ENCODE measurements around the gene MSL1.

Gene MSL1

DNA sequence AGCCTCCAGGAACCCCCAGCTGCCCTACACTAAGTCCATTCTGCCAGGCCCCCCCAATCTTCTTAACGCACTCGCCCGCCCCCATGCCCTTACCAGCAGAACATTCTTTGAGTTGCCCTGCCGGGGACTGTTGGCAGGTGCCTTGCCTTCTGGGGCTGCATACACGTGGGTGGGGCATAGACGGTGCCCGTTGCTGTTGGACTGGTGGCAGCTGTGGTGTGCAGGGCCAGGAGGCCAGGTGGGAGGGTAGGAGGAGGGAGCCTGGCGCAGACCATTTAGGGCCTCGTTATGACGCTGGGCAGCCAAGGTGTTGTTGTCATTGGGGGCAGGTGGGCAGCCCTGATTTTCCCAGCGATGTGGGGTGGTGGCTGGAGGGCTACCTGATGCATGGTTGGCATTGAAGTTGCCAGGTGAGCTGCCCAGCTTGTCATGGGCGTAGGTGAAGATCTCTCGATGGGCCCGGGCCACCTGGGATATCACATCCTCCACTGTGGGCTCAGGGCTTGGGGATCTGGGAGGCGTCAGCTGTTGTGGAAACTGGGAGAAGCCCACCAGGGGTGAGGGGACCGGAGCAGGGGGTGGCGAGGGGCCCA lies 26.3 kb upstream of the MSL1 start:
- Histone ChIP-seq H3K27ac (ENCODE audit: extremely low read depth, low read depth, low read length) (no peak overlapping the region), H3K4me3 (ENCODE audit: low read depth, low read length) (no peak overlapping the region), H3K36me3 (ENCODE audit: control insufficient read depth in 2 of 2, insufficient read depth in 1 of 2, low read length in 2 of 2) (peaks cover 0 to 39% of the 10 kb centered on the region in 2 experiments; a peak in 1 of 3 replicates), H3K9me3 (ENCODE audit: control insufficient read depth, insufficient read depth, low read depth, low read length) (no peaks in the 10 kb centered on the region), H3K4me1 (ENCODE audit: control insufficient read depth, insufficient read depth, low read length) (peaks cover 13% of the 10 kb centered on the region)
- POLR2A ChIA-PET, result interaction anchor here (0.6 to 0.9 kb wide), 2 partner anchors 38 to 468 kb away, joined by 3 to 4 read pairs; no protein-coding TSS in a partner anchor
- TF ChIP-seq, protein P1, sequence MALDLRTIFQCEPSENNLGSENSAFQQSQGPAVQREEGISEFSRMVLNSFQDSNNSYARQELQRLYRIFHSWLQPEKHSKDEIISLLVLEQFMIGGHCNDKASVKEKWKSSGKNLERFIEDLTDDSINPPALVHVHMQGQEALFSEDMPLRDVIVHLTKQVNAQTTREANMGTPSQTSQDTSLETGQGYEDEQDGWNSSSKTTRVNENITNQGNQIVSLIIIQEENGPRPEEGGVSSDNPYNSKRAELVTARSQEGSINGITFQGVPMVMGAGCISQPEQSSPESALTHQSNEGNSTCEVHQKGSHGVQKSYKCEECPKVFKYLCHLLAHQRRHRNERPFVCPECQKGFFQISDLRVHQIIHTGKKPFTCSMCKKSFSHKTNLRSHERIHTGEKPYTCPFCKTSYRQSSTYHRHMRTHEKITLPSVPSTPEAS (tag by site-specific recombination; IDR thresholded peaks at IDR 0.05), result no peak
- no peak for TF ChIP-seq ZNF132 (tag by site-specific recombination; IDR thresholded peaks at IDR 0.05; ENCODE audit: borderline replicate concordance)
- TF ChIP-seq ZBTB8A (tag by site-specific recombination; IDR thresholded peaks at IDR 0.05), result no peak
- no peak for TF ChIP-seq ZNF660 (tag by site-specific recombination; IDR thresholded peaks at IDR 0.05)
- TF ChIP-seq, protein P2, sequence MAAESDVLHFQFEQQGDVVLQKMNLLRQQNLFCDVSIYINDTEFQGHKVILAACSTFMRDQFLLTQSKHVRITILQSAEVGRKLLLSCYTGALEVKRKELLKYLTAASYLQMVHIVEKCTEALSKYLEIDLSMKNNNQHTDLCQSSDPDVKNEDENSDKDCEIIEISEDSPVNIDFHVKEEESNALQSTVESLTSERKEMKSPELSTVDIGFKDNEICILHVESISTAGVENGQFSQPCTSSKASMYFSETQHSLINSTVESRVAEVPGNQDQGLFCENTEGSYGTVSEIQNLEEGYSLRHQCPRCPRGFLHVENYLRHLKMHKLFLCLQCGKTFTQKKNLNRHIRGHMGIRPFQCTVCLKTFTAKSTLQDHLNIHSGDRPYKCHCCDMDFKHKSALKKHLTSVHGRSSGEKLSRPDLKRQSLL (tag by site-specific recombination; IDR thresholded peaks at IDR 0.05), result no peak
- TF ChIP-seq SCRT2 (tag by site-specific recombination; IDR thresholded peaks at IDR 0.05), result no peak
- TF ChIP-seq, protein P3, sequence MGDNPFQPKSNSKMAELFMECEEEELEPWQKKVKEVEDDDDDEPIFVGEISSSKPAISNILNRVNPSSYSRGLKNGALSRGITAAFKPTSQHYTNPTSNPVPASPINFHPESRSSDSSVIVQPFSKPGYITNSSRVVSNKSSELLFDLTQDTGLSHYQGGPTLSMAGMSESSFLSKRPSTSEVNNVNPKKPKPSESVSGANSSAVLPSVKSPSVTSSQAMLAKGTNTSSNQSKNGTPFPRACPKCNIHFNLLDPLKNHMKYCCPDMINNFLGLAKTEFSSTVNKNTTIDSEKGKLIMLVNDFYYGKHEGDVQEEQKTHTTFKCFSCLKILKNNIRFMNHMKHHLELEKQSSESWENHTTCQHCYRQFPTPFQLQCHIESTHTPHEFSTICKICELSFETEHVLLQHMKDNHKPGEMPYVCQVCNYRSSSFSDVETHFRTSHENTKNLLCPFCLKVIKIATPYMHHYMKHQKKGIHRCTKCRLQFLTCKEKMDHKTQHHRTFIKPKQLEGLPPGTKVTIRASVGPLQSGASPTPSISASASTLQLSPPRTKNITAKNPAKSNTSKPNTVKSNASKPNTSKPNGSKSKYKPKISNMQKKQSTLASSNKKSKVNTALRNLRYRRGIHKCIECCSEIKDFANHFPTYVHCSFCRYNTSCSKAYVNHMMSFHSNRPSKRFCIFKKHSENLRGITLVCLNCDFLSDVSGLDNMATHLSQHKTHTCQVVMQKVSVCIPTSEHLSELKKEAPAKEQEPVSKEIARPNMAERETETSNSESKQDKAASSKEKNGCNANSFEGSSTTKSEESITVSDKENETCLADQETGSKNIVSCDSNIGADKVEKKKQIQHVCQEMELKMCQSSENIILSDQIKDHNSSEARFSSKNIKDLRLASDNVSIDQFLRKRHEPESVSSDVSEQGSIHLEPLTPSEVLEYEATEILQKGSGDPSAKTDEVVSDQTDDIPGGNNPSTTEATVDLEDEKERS (tag by site-specific recombination; IDR thresholded peaks at IDR 0.05), result no peak
- CTCF ChIA-PET, result interaction anchor here (0.9 kb wide), 1 partner anchor 14 kb away, joined by 4 read pairs; no protein-coding TSS in a partner anchor

DNA sequence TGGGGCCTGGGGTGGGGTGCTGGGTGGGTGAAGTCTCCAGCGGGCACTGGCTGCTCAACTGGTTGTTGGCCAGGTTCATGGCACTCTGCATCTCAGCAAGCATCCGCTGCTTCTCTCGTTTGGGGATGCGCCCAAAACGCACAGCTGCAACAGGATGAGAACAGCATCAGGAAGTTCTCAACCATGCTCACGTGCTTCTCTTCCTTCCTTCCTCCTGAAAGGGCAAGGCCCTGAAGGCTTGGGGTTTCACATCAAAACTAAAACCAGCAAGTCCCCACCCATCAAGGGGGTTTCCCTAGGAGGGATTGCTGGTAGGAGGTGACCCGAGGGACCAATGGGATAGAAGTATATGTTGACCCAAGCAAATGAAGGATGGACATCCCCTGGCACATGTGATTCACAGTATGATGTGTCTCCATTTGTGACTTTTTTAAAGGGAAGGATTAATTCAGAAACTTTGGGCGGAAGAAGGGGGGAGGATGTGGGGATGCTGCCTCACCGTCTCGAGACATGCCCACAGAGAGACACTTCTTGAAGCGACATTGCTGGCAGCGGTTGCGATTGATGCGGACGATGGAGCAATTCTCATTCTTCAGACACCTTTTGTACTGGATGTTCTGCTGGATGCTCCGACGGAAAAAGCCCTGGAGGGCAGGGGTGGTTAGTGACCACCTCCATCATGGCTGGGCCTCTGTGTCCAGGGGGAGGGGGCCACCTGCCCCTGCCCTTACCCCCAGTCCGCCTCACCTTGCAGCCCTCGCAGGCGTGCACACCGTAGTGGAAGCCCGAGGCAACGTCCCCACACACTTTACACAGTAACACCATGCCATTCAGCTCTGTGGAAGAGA lies 25.6 kb upstream of the MSL1 start:
- Histone ChIP-seq H3K4me1 (ENCODE audit: control insufficient read depth, insufficient read depth, low read length) (peaks cover 16% of the 10 kb centered on the region), H3K36me3 (ENCODE audit: control insufficient read depth in 2 of 2, insufficient read depth in 1 of 2, low read length in 2 of 2) (peaks cover 0 to 39% of the 10 kb centered on the region in 2 experiments; a peak in 1 of 3 replicates), H3K27ac (ENCODE audit: extremely low read depth, low read depth, low read length) (no peak overlapping the region), H3K4me3 (ENCODE audit: low read depth, low read length) (no peak overlapping the region), H3K9me3 (ENCODE audit: control insufficient read depth, insufficient read depth, low read depth, low read length) (no peaks in the 10 kb centered on the region)
- TF ChIP-seq TCF7L2 (IDR thresholded peaks at IDR 0.05; ENCODE audit: borderline replicate concordance, low read depth, low read length) (no peak), ZBTB1 (tag by site-specific recombination; IDR thresholded peaks at IDR 0.05) (no peak), SP2 (tag by site-specific recombination; IDR thresholded peaks at IDR 0.05) (peak; percentile 49), ZNF302 (tag by site-specific recombination; IDR thresholded peaks at IDR 0.05; ENCODE audit: low read depth) (no peak), ZNF701 (tag by site-specific recombination; IDR thresholded peaks at IDR 0.05) (no peak), ZSCAN16 (tag by site-specific recombination; IDR thresholded peaks at IDR 0.05) (no peak)
- TF ChIP-seq, protein P4, sequence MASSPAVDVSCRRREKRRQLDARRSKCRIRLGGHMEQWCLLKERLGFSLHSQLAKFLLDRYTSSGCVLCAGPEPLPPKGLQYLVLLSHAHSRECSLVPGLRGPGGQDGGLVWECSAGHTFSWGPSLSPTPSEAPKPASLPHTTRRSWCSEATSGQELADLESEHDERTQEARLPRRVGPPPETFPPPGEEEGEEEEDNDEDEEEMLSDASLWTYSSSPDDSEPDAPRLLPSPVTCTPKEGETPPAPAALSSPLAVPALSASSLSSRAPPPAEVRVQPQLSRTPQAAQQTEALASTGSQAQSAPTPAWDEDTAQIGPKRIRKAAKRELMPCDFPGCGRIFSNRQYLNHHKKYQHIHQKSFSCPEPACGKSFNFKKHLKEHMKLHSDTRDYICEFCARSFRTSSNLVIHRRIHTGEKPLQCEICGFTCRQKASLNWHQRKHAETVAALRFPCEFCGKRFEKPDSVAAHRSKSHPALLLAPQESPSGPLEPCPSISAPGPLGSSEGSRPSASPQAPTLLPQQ (tag by site-specific recombination; IDR thresholded peaks at IDR 0.05), result no peak
- ChIA-PET CTCF (interaction anchor here (7.2 kb wide), 1 partner anchor 22 kb away, joined by 61 read pairs; no protein-coding TSS in a partner anchor), POLR2A (interaction anchor here (5.3 kb wide), 1 partner anchor 16 kb away, joined by 117 read pairs; no protein-coding TSS in a partner anchor)

Data from HEK293 (cell line).